Measurements from ENCODE around the gene DTWD2.

DNA sequence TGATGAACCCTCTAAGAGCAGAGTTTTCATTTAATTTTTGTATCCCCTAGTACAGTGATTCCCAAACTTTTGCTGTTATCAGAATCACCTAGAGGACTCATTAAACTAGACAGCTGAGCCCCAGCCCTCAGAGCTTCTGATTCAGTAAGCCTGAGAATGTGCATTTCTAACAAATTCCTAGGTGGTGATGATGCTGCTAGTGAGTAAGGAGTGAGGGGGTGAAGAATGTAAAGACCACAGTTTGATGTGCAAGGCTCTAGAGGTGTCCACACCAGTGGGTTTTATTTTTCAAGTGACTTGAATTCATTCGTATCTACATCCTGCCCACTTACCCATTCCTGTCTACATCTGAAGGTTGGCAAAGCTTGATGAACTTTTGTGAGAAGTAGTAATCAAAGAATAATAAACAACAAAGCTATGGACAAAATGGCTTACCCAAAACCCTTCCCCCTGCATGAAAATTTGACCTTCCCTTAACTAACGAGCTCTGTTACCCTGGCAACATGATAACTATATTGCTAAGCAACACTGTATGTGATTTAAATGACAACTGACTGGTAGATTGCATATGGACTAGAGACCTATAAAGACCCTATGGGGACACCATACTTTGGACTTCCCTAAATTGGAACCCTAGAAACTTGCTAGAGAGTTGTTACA is 35.2 kb downstream of the DTWD2 start:
- TF ChIP-seq, protein P1, sequence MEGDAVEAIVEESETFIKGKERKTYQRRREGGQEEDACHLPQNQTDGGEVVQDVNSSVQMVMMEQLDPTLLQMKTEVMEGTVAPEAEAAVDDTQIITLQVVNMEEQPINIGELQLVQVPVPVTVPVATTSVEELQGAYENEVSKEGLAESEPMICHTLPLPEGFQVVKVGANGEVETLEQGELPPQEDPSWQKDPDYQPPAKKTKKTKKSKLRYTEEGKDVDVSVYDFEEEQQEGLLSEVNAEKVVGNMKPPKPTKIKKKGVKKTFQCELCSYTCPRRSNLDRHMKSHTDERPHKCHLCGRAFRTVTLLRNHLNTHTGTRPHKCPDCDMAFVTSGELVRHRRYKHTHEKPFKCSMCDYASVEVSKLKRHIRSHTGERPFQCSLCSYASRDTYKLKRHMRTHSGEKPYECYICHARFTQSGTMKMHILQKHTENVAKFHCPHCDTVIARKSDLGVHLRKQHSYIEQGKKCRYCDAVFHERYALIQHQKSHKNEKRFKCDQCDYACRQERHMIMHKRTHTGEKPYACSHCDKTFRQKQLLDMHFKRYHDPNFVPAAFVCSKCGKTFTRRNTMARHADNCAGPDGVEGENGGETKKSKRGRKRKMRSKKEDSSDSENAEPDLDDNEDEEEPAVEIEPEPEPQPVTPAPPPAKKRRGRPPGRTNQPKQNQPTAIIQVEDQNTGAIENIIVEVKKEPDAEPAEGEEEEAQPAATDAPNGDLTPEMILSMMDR (IDR thresholded peaks at IDR 0.05), result no peak
- no peak for TF ChIP-seq POLR2A (IDR thresholded peaks at IDR 0.05)

All from adrenal gland (tissue), 5 donors.